ENCODE results near the gene SF1.

The SF1 gene

GRCh38 chr11:64814712-64815187, 36.4 kb upstream of the SF1 start:
- Histone ChIP-seq H3K27me3 (ENCODE audit: control insufficient read depth in 1 of 2, insufficient read depth in 1 of 2, low read length in 2 of 2) (no peaks in the 10 kb centered on the region), H2BK5ac (ENCODE audit: low read depth, low read length, poor library complexity, severe bottlenecking) (no peak overlapping the region), H3K18ac (ENCODE audit: low read depth in 1 of 2, low read length in 2 of 2) (no peak overlapping the region), H2BK15ac (ENCODE audit: low read depth, poor library complexity, severe bottlenecking) (no peak overlapping the region), H3K79me1 (replicated peaks; ENCODE audit: low read length, poor library complexity, severe bottlenecking) (peaks cover 3% of the 10 kb centered on the region), H2BK12ac (ENCODE audit: low read length in 2 of 2) (no peak overlapping the region), H3K27ac (ENCODE audit: low read length, poor library complexity, severe bottlenecking) (no peak overlapping the region), H3K4me3 (ENCODE audit: insufficient read depth in 1 of 2, low read depth in 1 of 2, low read length in 2 of 2) (no peak overlapping the region), H3K4ac (ENCODE audit: low read depth in 1 of 2, low read length in 2 of 2) (no peak overlapping the region), H3K9me3 (ENCODE audit: control insufficient read depth, low read length) (no peaks in the 10 kb centered on the region), H3K23ac (ENCODE audit: low read length in 2 of 2) (no peak overlapping the region), H2BK120ac (ENCODE audit: low read depth, low read length) (no peak overlapping the region), H3K9ac (ENCODE audit: low read length) (no peak overlapping the region), H2AK5ac (ENCODE audit: low read length, severe bottlenecking) (no peak overlapping the region), H4K91ac (ENCODE audit: low read length) (no peak overlapping the region), H4K8ac (ENCODE audit: low read length) (no peak overlapping the region), H3K14ac (ENCODE audit: low read length in 2 of 2) (no peak overlapping the region), H2AFZ (ENCODE audit: low read depth, low read length) (no peak overlapping the region), H3K36me3 (ENCODE audit: control insufficient read depth in 1 of 2, insufficient read depth in 2 of 2, low read depth in 1 of 2, low read length in 2 of 2) (no peaks in the 10 kb centered on the region), H3K4me2 (ENCODE audit: low read length, poor library complexity, severe bottlenecking) (no peak overlapping the region), H3K4me1 (ENCODE audit: control insufficient read depth, insufficient read depth, low read depth, low read length) (peaks cover 7% of the 10 kb centered on the region)
- WGBS = 54% methylated on average over 7 of the region's 7 CpGs
- DNase-seq = peak; percentile 51

- H4K91ac ChIP-seq (ENCODE audit: low read length) = no peak overlapping the region
- H3K9ac ChIP-seq (ENCODE audit: low read length) = no peak overlapping the region
- no peak overlapping the region for H3K4me3 ChIP-seq (ENCODE audit: insufficient read depth in 1 of 2, low read depth in 1 of 2, low read length in 2 of 2)
- H3K4me1 ChIP-seq (ENCODE audit: control insufficient read depth, insufficient read depth, low read depth, low read length) = peaks cover 13% of the 10 kb centered on the region
- H4K8ac ChIP-seq (ENCODE audit: low read length) = no peak overlapping the region
- WGBS = 84% methylated on average over 5 of the region's 5 CpGs
- H2AK5ac ChIP-seq (ENCODE audit: low read length, severe bottlenecking) = no peak overlapping the region
- H3K9me3 ChIP-seq (ENCODE audit: control insufficient read depth, low read length) = no peaks in the 10 kb centered on the region
- H3K27me3 ChIP-seq (ENCODE audit: control insufficient read depth in 1 of 2, insufficient read depth in 1 of 2, low read length in 2 of 2) = no peaks in the 10 kb centered on the region
- H2BK12ac ChIP-seq (ENCODE audit: low read length in 2 of 2) = no peak overlapping the region
- no peak overlapping the region for H3K4me2 ChIP-seq (ENCODE audit: low read length, poor library complexity, severe bottlenecking)
- no peak for DNase-seq
- no peak overlapping the region for H3K18ac ChIP-seq (ENCODE audit: low read depth in 1 of 2, low read length in 2 of 2)
- no peak overlapping the region for H3K14ac ChIP-seq (ENCODE audit: low read length in 2 of 2)
- H2BK120ac ChIP-seq (ENCODE audit: low read depth, low read length) = no peak overlapping the region
- H3K27ac ChIP-seq (ENCODE audit: low read length, poor library complexity, severe bottlenecking) = no peak overlapping the region
- H2BK15ac ChIP-seq (ENCODE audit: low read depth, poor library complexity, severe bottlenecking) = no peak overlapping the region
- no peak overlapping the region for H3K23ac ChIP-seq (ENCODE audit: low read length in 2 of 2)
- H2AFZ ChIP-seq (ENCODE audit: low read depth, low read length) = no peak overlapping the region
- peaks cover 9% of the 10 kb centered on the region for H3K79me1 ChIP-seq (replicated peaks; ENCODE audit: low read length, poor library complexity, severe bottlenecking)
- H2BK5ac ChIP-seq (ENCODE audit: low read depth, low read length, poor library complexity, severe bottlenecking) = no peak overlapping the region
- H3K4ac ChIP-seq (ENCODE audit: low read depth in 1 of 2, low read length in 2 of 2) = no peak overlapping the region
- no peaks in the 10 kb centered on the region for H3K36me3 ChIP-seq (ENCODE audit: control insufficient read depth in 1 of 2, insufficient read depth in 2 of 2, low read depth in 1 of 2, low read length in 2 of 2)
Observed at GRCh38 chr11:64813826-64814225, 35.5 kb upstream of the SF1 start.

DNA sequence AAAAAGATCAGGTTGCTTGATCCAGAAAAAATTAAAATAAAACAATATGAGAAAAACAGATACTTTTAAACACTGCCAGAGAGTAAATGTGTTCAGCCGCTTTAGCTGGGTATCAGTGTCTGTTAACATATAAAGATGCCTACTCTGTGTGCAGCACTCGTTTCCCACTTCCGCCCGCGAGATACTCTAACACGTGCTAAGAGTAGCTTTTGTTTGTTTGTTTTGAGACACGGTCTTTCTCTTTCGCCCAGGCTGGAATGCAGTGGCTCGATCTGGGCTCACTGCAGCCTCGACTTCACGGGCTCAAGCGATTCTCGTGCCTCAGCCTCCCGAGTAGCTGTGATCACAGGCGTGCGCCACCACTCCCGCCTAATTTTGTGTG, 32.5 kb upstream of the SF1 start:
- H4K8ac ChIP-seq (ENCODE audit: low read length) = peak overlapping the region; percentile 94

DNA sequence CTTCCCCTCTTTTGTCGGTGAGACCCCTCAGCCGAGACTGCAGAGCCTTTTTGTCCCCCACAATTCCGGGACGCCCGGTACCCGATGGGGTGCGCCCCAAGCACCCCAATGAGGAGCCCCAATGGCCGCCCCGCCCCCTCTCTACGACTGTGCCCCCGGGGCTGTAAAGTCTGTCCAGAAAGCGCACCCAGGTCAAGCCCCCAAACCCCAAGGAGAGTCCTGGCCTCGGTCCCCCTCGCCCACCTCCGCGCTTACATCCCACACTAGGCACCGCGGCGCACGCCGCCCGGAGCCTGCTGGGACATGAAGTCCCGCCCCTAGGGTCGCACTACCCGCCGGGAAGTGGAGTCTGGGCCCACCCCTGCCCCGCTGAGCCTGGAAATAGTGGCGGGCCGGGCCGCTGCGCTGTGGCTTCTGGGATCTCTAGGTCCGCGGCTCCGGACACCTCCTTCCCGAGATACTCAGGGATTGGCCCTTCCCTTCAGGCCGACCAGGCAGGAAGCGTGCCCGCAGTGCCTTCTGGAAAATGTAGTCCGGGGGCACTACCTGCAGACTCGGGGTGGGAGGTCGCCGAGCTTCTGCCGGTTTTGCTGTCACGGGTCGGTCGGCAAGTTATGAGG, 32.0 kb upstream of the SF1 start, which contains the start of gene MEN1:
MEN1 (minus strand) TSS at position 281 of the 620 bp plus-strand sequence. CDS start 442 bp downstream, outside the sequence.
- peak within 1 kb of the TSS; percentile 86 for H3K4me2 ChIP-seq (ENCODE audit: low read length, poor library complexity, severe bottlenecking)
- DNase-seq = peak; percentile 96
- no peak within 1 kb of the TSS for H2BK120ac ChIP-seq (ENCODE audit: low read depth, low read length)
- peak within 1 kb of the TSS; percentile 55 for H2BK15ac ChIP-seq (ENCODE audit: low read depth, poor library complexity, severe bottlenecking)
- H3K27ac ChIP-seq (ENCODE audit: low read length, poor library complexity, severe bottlenecking) = peak within 1 kb of the TSS; percentile 11
- H3K18ac ChIP-seq (ENCODE audit: low read depth in 1 of 2, low read length in 2 of 2) = peak within 1 kb of the TSS; percentile 40
- peak within 1 kb of the TSS; percentile 66 for H2AFZ ChIP-seq (ENCODE audit: low read depth, low read length)
- no peak within 1 kb of the TSS for H4K91ac ChIP-seq (ENCODE audit: low read length)
- H2BK12ac ChIP-seq (ENCODE audit: low read length in 2 of 2) = no peak within 1 kb of the TSS
- WGBS = under 1% methylated on average over 41 of the region's 46 CpGs
- H3K79me1 ChIP-seq (replicated peaks; ENCODE audit: low read length, poor library complexity, severe bottlenecking) = peaks cover 27% of the 10 kb centered on the region
- peak within 1 kb of the TSS; percentile 89 for H3K9ac ChIP-seq (ENCODE audit: low read length)
- no peaks in the 10 kb centered on the region for H3K27me3 ChIP-seq (ENCODE audit: control insufficient read depth in 1 of 2, insufficient read depth in 1 of 2, low read length in 2 of 2)
- peak within 1 kb of the TSS in 1 of 2 experiments; percentile 28 for H3K23ac ChIP-seq (ENCODE audit: low read length in 2 of 2)
- H3K4me3 ChIP-seq (ENCODE audit: insufficient read depth in 1 of 2, low read depth in 1 of 2, low read length in 2 of 2) = peak within 1 kb of the TSS; percentile 78 to 89
- H3K36me3 ChIP-seq (ENCODE audit: control insufficient read depth in 1 of 2, insufficient read depth in 2 of 2, low read depth in 1 of 2, low read length in 2 of 2) = peaks cover 27 to 30% of the 10 kb centered on the region in 2 experiments
- H3K4me1 ChIP-seq (ENCODE audit: control insufficient read depth, insufficient read depth, low read depth, low read length) = peaks cover 14% of the 10 kb centered on the region
- peak within 1 kb of the TSS in 1 of 2 experiments; percentile 63 for H3K4ac ChIP-seq (ENCODE audit: low read depth in 1 of 2, low read length in 2 of 2)
- H3K9me3 ChIP-seq (ENCODE audit: control insufficient read depth, low read length) = no peaks in the 10 kb centered on the region
- H2BK5ac ChIP-seq (ENCODE audit: low read depth, low read length, poor library complexity, severe bottlenecking) = no peak within 1 kb of the TSS
- peak within 1 kb of the TSS in 1 of 2 experiments; percentile 13 for H3K14ac ChIP-seq (ENCODE audit: low read length in 2 of 2)
- no peak within 1 kb of the TSS for H2AK5ac ChIP-seq (ENCODE audit: low read length, severe bottlenecking)
- H4K8ac ChIP-seq (ENCODE audit: low read length) = peak within 1 kb of the TSS; percentile 94

More for the DNA sequence above, 32.5 kb upstream of the SF1 start:
- DNase-seq = no peak
- H2BK5ac ChIP-seq (ENCODE audit: low read depth, low read length, poor library complexity, severe bottlenecking) = no peak overlapping the region
- H3K4ac ChIP-seq (ENCODE audit: low read depth in 1 of 2, low read length in 2 of 2) = peak overlapping the region in 1 of 2 experiments; percentile 15
- peak overlapping the region in 1 of 2 experiments; percentile 89 for H3K4me3 ChIP-seq (ENCODE audit: insufficient read depth in 1 of 2, low read depth in 1 of 2, low read length in 2 of 2)
- no peaks in the 10 kb centered on the region for H3K9me3 ChIP-seq (ENCODE audit: control insufficient read depth, low read length)
- H2BK12ac ChIP-seq (ENCODE audit: low read length in 2 of 2) = no peak overlapping the region
- H4K91ac ChIP-seq (ENCODE audit: low read length) = no peak overlapping the region
- no peak overlapping the region for H2AK5ac ChIP-seq (ENCODE audit: low read length, severe bottlenecking)
- H3K14ac ChIP-seq (ENCODE audit: low read length in 2 of 2) = no peak overlapping the region
- H3K79me1 ChIP-seq (replicated peaks; ENCODE audit: low read length, poor library complexity, severe bottlenecking) = peaks cover 23% of the 10 kb centered on the region
- peaks cover 17% of the 10 kb centered on the region for H3K4me1 ChIP-seq (ENCODE audit: control insufficient read depth, insufficient read depth, low read depth, low read length)
- H2BK15ac ChIP-seq (ENCODE audit: low read depth, poor library complexity, severe bottlenecking) = no peak overlapping the region
- peak overlapping the region; percentile 42 for H2AFZ ChIP-seq (ENCODE audit: low read depth, low read length)
- H3K27me3 ChIP-seq (ENCODE audit: control insufficient read depth in 1 of 2, insufficient read depth in 1 of 2, low read length in 2 of 2) = no peaks in the 10 kb centered on the region
- peak overlapping the region; percentile 11 for H3K27ac ChIP-seq (ENCODE audit: low read length, poor library complexity, severe bottlenecking)
- H2BK120ac ChIP-seq (ENCODE audit: low read depth, low read length) = no peak overlapping the region
- peaks cover 22 to 25% of the 10 kb centered on the region in 2 experiments for H3K36me3 ChIP-seq (ENCODE audit: control insufficient read depth in 1 of 2, insufficient read depth in 2 of 2, low read depth in 1 of 2, low read length in 2 of 2)
- peak overlapping the region; percentile 55 for H3K9ac ChIP-seq (ENCODE audit: low read length)
- H3K4me2 ChIP-seq (ENCODE audit: low read length, poor library complexity, severe bottlenecking) = peak overlapping the region; percentile 65
- 18% methylated on average over 8 of the region's 17 CpGs for WGBS
- H3K18ac ChIP-seq (ENCODE audit: low read depth in 1 of 2, low read length in 2 of 2) = no peak overlapping the region
- no peak overlapping the region for H3K23ac ChIP-seq (ENCODE audit: low read length in 2 of 2)

All from mesenchymal stem cell (in vitro differentiated cells and primary cell).